Inflammatory macrophage treated with lipopolysaccharide for 1 hour (primary cell): Measurements from ENCODE around the gene FLNC.

Source experiments
- DNase-seq, 2 donors: peaks; one replicate each; pipeline ENCODE4 v3.0.0-alpha.2; 2020 to 2022

The FLNC gene

GRCh38 chr7:128846781-128847444 lies 16.7 kb downstream of the FLNC start:
- no peak for DNase-seq

- DNase-seq, result no peak
Measured at GRCh38 chr7:128847721-128848211, 17.6 kb downstream of the FLNC start.

- DNase-seq, result no peak
Measured at GRCh38 chr7:128848289-128849155, 18.3 kb downstream of the FLNC start.

DNA sequence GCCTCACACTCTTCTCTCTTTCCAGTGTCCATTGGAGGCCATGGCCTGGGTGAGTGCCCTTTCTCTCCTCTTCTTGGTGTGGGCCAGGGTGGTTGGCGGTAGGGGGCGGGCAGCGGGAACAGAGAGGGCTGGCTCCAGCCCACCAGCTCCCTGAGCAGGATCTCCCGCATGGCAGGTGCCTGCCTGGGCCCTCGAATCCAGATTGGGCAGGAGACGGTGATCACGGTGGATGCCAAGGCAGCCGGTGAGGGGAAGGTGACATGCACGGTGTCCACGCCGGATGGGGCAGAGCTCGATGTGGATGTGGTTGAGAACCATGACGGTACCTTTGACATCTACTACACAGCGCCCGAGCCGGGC lies 18.9 kb downstream of the FLNC start:
- no peak for DNase-seq

DNA sequence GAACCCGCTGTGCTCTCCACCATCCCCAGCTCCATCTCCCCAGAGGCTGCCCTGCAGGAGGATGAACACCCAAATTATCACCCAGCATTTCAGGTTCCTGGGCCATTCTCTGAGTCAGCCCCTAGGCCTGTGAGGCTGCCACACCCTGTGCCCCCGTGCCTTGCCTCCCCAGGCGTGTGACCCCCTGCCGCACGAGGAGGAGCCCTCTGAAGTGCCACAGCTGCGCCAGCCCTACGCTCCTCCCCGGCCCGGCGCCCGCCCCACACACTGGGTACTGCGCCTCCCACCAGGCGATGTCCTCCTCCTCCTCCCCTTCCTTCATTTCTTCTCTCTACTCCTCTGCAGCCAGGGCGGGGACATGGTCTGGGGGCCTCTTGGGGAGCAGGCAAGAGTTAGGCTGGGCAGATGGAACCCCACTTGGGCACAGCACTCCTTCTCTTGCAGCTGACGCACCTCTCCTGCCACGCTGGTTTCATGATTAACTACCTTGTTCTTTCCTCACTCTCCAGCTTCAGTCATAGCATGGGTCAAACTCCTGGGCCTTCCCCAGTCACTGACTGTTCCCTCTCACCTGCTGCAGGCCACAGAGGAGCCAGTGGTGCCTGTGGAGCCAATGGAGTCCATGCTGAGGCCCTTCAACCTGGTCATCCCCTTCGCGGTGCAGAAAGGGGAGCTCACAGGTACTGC lies 19.7 kb downstream of the FLNC start:
- no peak for DNase-seq

GRCh38 chr7:128852537-128853254 lies 22.5 kb downstream of the FLNC start:
- DNase-seq, result no peak

DNA sequence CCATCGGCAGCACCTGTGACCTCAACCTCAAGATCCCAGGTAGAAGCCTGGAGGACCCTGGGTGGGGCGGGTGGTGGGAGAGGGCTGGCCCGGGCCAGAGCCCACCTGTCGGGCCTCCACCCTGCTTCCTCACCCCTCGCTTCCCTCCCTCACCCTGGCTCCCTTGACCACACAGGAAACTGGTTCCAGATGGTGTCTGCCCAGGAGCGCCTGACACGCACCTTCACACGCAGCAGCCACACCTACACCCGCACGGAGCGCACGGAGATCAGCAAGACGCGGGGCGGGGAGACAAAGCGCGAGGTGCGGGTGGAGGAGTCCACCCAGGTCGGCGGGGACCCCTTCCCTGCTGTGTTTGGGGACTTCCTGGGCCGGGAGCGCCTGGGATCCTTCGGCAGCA lies 23.6 kb downstream of the FLNC start:
- DNase-seq, result no peak

GRCh38 chr7:128854396-128854795 lies 24.2 kb downstream of the FLNC start:
- DNase-seq, result no peak

- DNase-seq, result no peak
Measured at GRCh38 chr7:128855559-128855958, 25.4 kb downstream of the FLNC start.

DNA sequence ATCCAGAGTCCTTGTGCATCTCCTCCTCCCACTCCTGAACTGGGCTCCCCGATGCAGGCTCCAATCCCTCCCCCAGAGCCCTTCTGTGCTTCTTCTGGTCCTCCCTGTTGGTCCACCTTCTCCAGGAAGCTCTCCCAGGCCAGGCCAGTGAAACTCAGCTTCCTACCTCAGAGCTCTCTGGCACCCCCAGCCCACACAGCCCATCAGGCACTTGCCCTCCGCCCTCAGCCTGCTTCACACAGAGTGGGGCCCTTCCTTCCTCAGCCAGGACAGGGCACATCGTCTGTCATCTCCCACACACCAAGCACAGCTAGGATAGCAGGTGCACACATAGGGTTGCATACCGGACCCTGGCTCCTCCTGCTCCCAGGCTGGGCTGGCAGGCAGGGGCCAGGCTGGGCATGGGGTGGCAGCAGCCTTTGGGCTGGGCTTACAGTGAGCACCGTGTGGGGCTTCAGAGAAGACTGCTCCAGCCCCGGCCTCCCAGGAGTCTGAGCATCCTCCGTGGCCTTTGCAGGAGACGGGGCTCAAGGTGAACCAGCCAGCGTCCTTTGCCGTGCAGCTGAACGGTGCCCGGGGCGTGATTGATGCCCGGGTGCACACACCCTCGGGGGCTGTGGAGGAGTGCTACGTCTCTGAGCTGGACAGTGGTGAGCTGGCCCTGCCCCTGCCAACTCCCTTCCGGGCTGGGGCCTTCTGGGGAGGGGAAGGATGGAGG lies 26.0 kb downstream of the FLNC start:
- no peak for DNase-seq

DNA sequence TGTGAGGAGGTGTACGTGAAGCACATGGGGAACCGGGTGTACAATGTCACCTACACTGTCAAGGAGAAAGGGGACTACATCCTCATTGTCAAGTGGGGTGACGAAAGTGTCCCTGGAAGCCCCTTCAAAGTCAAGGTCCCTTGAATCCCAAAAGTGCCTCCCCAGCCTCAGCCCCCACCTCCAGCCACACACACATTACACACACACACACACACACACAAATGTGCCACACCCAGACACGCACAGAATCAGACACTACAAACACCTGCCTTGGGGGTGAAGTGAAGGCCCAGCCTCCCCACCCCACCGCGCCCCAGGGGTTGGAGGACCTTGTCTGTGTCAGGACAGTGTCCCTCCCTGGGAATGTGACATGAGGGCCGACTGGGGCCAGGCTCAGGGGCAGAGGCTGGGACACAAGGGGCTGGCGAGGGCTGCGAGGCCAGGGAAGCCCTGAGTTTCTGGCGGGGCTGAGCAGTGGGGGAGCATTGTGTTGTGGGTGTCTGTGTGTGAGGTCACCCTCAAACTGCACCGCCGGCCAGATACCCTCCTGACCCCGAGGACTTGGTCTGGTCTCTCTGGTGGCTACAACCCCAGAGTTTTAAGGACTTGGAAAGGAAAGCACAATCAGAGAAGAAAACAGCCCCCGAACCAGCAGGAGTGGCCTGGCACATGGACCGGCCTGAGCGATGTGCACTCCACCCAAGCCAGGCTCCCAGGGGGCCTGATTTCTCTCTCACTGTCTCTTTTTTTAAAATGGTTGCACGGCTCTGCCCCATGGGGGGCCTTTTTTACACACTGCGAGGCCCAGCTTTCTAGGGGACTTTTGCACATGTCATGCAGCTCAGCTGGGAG lies 28.4 kb downstream of the FLNC start:
- no peak for DNase-seq

DNA sequence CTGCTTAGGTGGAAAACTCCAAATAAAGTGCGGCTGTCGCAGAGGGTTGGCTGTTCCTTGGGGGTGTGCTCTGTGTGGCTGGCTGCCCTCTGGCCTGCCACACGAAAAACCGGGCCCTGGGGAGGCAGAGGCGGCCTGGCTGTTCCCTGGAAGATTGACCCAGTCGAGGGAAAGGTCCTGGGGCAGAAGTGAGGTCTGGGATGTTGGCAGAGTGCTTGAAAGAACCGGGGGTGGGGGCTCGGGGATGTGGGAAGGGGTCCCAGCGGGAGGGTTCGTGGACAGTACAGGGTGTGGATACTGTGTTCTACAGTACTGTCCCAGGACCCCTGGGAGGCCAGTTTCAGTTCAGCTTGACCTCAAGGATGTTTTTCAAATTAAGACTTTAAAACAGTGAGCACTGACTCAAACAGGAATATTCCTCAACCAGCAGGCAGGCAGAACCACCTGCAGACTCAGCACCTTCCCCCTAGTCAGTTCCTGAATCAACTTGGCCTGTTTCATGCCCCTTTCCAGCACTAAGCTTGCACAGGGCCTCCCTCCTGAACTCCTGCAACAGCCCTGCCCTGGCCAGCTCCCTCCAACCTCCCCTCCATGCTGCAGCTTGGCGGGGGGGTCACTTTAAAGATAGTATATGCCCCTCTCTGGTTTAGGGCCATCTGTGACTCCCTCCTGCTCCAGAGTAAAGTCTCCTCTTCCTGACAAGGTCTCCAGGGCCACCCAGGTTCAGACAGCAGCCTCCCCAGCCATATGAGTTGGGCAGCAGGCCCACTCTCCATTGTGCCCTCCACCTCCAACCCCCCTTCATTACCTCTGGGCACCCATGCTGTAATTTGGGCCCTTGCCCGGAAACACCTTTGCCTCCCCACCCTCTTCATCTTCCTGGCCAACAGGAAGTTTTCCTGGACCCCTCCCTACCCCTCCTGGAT lies 29.3 kb downstream of the FLNC start:
- DNase-seq, result no peak

DNA sequence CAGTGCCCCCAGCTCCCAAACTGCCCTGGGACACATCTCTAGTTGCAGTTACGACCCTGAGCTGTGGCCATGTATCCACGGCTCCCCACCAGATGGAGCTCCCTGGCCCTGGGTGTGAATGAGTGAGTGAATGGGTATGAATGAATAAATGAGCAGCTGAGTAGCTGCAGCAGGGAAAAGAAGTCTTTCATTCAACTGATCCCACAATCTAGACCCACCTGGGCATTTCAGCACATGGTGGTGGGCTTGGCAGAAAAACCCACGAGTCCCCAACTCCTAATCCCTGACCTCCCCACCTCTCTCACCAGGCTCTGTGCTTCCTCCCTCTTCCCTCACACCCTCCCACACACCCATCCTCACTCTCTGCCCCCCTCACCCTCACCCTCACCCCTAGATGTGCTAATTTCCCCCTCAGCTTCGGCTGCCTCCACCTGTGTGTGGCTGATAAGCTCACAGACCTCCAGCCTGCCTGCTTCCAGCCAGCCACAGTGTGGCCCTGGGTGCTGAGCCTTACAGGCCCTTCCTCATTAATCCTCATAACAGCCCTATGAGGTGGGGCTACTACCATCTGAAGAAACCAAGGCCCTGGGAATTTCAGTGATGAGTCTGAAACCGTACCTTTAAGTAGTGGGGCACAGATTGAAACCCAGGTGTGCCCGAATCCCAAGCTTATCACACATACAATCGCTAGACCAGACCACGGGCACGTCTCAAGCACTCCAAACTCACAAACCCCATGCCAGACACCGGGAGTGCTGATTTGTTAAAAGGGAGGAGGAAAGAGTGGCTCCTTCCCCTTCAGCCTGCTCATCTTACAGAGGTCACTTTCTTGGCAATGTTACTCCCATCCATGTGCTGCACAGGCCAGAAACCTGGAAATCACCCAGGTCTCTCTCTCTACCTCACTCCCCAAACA lies 30.2 kb downstream of the FLNC start:
- no peak for DNase-seq

- no peak for DNase-seq
Measured at GRCh38 chr7:128861957-128862570, 31.9 kb downstream of the FLNC start.

GRCh38 chr7:128862571-128863432 lies 32.6 kb downstream of the FLNC start, which contains the start of gene ATP6V1F:
Gene ATP6V1F, plus strand, starts transcription at chr7:128862856. Its CDS starts 49 bp downstream, at chr7:128862905.
- DNase-seq, result peak; percentile 95 to 99

GRCh38 chr7:128863433-128863989 lies 33.3 kb downstream of the FLNC start:
- DNase-seq, result peak; percentile 43 to 56

DNA sequence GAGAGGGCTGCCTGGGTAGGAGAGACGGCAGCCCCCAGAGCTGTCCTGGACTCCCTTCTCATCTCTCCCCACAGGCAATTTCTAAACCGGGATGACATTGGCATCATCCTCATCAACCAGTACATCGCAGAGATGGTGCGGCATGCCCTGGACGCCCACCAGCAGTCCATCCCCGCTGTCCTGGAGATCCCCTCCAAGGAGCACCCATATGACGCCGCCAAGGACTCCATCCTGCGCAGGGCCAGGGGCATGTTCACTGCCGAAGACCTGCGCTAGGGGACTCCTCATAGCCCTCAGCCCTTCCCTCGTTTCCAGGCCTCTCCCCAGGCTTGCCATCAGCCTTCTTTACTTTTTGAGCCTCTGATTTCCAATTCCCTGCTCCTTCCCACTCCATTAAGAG lies 35.1 kb downstream of the FLNC start:
- DNase-seq, result no peak
